ENCODE results near the gene PCBP4.
"Not testable (repeated sequence)": the region's sequence is repeated elsewhere in the genome, so short reads cannot be mapped to it uniquely, and the experiment has no call there.

The PCBP4 gene

GRCh38 chr3:51937611-51938450 is 29.4 kb downstream of the PCBP4 start:
- no peak for DNase-seq

DNA sequence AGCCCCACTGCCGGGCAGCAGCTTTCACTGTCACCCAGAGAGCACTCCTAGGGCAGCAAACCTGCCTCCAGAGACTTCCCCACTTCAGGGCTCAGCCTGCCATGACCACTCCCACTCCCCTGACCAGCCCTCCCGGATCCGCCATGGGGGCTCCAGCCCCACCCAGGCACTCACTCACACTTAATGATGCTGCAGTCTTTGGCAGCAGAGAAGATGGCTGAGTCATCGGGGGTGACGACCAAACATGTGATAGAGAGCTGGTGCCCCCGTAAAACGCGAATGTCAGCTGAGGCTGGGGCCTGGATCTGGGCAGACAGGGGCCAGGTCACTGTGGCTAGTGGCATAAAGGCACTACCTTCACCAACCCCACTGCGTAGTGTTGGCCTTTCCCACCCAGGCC is 30.2 kb downstream of the PCBP4 start:
- DNase-seq = no peak

GRCh38 chr3:51935886-51936755 is 31.1 kb downstream of the PCBP4 start:
- no peak for DNase-seq

DNA sequence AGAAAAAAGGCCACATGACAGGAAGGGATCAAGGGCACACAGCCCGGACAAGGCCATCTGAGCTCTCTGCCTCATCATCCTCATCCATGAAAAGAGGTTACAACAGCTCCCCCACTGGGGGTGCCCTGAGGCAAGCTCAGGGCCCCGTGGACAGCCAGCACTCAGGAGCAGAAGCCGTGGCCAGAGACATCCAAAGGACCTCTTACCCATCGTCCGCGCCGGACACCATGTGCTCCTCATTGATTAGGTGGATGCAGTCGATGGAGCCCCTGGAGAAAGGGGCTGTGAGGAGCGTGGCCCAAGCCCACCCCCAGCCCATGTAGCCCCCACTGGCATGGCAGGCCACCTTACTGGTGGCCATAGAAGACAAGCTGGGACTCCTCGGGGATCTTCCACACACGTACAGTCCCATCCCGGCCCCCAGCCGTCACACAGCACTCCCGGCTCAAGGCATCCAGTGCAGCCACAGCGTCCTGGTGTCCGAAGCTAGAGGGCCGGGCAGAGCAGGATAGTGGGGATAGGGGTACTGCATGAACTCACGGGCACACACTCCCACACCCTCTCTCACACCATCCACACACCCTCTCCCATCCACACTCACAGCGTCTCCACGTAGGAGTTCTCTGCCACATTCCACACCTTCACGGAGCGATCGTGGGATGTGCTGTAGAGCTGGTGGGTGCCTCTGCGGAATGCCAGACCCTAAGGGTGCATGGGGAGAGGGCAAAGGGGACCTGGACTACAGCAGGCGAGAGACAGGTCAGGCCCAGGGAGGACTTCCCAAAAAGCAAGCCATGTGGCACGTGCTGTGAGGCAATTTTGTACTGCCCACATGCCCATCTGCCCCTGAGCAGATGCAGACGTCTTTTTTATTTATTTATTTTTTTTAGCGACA is 32.0 kb downstream of the PCBP4 start:
- DNase-seq = no peak

DNA sequence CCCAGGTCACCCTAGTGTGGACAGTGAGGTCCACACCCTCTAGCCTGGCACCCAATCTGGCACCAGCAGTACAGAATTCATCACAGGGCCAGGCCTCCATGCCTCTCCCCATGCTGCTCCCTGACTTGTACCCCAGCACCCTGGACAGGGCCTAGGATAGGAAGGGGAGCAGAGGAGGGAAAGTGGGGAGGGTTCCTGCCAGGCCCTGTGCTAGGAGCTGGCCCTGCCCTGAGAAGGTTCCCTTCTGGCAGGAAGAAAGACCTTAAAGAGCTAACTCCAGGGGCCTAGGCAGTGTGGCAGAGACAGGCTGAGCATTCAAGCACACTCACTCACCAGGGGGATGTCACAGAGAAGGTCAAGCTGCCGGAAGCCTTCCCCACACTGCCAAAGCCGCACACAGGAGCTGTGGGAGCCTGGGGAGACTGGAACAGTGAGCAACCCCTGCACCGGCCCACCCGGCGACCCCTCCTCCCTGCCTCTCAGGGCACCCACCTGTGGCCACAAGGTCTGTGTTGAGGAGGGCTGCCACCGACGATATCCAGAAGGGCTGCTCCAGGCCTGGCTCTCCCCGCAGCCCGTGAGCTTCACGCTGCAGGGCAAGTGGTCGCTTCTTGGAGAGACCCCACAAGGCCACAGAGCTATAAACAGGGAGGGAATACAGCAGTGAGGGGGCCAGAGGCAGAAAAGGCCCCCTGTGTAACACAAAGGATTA is 33.0 kb downstream of the PCBP4 start:
- no peak for DNase-seq

DNA sequence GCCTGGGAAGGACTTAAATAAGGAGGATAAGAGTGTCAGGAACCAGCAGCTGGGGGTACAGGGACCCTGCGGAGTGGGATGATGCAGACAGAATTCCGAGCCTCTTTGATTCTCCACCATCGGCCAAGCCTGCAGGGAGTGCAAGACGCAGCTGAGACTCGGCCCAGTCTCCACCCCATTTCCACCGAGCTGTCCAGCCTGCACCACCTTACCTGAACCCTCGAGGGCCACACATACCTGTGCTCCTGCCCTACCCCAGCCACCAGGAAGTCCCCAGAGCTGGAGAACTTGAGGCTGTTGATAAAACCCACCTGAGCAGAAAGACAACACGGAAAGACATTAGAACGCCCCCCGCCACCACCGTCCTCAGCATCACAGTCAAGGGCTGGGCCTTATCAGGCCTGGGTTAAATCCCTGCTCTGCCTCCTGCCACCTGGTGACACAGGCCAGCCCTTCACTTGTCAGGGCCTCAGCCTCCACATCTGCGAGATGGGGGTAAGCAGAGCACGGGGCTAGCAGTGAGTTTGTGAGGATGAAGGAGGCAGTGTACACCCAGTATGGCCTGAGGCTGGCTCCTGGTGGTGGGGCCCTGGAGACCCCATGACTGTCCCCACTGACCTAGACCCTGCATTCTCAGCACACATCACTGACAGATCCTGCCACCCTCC is 33.6 kb downstream of the PCBP4 start:
- DNase-seq = no peak

DNA sequence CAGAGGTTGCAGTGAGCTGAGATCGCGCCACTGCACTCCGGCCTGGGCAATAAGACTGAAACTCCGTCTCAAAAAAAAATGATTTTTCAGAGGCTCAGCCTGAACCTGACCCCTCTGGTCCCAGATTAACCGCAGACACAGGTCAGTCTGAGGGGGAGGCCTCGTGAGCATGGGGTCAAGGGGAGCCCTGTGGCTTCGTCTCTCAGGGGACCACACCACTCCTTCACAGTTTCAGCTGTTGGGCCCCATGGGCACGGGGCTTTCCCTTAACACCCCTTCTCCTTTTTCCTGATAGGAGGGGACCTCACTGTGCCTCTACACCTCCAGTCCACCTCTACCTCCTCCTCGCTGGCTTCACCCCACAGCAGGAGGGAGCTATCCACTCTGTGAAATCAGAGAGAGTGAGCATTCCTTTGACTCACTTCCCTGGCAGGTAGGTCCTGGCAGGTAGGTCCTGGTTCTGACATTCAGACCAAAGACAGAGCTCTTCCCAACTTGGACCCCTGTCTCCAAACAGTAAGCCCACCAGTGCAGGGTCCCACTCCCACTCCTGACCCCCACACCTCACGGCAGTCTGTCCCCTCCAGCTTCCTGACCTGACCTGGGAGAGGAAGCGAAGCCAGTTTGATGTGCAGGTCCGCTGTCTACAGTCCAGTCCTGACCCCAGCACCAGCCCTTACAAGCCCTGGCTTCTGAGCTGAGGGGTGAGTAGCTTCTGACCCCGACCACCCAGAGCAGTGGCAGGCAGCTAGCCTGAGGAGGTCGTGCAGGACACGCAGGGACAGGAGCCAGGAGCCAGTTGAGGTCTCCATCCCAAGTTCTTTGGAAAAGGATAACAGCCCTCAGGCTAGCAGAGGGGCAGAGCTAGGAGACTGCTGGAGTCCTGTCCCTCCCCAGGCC is 34.5 kb downstream of the PCBP4 start:
- no peak for DNase-seq

- DNase-seq = no peak
These were observed 35.5 kb downstream of the PCBP4 start for GRCh38 chr3:51931756-51932155.

DNA sequence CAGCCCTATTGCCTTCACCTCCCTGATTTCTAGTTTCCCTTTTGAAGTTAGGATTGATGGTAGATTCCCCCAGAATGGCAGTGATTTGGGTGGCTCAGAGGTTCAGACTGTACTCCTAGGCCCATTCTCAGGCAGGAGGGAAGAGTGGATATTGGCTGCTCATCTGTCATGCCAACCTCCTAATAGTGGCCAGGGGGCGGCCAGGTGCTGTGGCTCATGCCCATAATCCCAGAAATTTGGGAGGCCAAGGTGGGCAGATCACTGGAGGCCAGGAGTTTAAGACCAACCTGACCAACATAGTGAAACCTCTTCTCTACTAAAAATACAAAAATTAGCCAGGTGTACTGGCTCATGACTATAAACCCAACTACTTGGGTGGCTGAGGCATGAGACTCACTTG is 36.8 kb downstream of the PCBP4 start:
- DNase-seq = no peak

- no peak for DNase-seq
These were observed 37.7 kb downstream of the PCBP4 start for GRCh38 chr3:51929420-51930003.

DNA sequence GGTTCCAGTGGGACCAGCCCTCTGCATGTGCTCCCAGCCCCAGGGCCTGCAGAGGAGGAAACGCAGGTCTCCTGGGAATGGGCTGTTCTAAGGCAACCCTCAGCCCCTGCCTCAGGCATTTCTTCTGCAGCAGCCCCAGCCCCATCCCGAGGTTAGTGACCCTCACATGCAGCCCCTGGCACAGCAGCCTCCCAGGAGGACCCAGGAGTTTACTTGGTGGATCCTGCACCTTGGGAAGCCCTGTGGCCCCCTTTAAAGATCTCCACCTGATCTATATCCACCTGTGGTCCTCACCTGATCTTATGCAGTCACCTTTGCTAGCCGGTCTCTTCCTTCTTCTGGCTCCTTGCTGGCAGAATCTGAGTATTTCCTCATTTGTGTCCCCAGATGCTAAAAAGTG is 38.3 kb downstream of the PCBP4 start:
- not testable (repeated sequence) for DNase-seq

DNA sequence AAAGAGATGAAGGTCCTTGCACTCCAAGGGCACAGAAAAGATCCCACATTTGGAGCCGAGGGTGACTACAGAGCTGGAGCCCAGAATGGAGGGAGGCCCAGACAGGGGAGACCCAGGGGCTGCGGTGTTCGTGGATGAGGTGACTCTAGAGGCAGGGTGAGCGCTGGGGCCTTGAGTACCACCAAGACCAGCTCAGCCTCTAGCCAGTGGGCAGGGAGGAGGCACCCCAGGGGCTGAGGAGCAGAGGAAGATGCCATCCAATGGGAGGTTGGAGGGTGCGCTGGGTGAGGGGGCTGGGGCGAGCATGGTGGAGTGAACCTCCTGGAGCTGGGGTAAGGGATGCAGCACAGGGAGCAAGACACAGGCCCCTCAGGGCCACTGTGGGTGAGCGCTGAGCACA is 38.8 kb downstream of the PCBP4 start:
- DNase-seq = no peak

DNA sequence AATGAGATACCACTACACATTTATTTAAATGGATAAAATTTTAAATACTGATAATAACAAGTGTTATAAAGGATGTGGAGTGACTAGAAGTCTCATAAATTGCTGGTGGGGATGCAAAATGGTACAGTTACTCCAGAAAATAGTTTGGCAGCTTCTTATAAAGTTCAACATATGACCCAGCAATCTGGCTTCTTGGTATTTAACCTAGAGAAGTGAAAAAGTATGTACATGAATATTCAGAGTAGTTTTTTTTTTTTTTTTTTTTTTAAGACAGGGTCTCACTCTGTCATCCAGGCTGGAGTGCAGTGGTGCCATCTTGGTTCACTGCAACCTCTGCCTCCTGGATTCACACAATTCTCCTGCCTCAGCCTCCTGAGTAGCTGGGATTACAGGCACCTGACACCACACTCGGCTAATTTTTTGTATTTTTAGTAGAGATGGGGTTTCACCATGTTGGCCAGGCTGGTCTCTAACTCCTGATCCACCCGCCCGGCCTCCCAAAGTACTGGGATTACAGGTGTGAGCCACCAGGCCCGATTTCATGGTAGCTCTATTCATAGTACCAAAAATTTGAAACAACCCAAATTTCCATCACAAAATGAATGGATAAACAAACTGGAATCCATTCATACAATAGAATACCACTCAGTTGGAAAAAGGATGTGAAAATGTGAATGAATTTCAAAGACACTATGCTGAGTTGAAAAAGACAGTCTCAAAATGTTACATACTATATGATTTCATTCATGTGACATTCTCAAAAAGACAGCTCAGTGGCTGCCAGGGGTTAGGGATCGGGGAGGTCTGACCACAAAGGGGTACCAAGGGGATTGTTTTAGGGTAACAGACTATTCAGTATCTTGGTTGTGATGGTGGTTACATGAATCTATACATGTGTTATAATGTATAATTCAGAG is 39.9 kb downstream of the PCBP4 start:
- no peak for DNase-seq

- DNase-seq = no peak
These were observed 46.1 kb downstream of the PCBP4 start for GRCh38 chr3:51921081-51921578.

GRCh38 chr3:51916418-51916817 is 50.8 kb downstream of the PCBP4 start:
- DNase-seq = no peak

- DNase-seq = no peak
These were observed 59.2 kb downstream of the PCBP4 start for GRCh38 chr3:51908026-51908425.

Data from NCI-H2029 treated with DMSO at 0.1 percent for 48 hours (cell line).